ENCODE measurements around the gene TMEM175. TPM values are rescaled to one million over a fixed set of nuclear protein-coding genes. Genes with fewer than 3 reads are reported as not detected.

Gene TMEM175
- total and polyA plus RNA-seq, 2 of the 13 experiments (the other 11 are each of a cell fraction or from before 2014, with no cell fraction given): 5.1 to 9.9 TPM

DNA sequence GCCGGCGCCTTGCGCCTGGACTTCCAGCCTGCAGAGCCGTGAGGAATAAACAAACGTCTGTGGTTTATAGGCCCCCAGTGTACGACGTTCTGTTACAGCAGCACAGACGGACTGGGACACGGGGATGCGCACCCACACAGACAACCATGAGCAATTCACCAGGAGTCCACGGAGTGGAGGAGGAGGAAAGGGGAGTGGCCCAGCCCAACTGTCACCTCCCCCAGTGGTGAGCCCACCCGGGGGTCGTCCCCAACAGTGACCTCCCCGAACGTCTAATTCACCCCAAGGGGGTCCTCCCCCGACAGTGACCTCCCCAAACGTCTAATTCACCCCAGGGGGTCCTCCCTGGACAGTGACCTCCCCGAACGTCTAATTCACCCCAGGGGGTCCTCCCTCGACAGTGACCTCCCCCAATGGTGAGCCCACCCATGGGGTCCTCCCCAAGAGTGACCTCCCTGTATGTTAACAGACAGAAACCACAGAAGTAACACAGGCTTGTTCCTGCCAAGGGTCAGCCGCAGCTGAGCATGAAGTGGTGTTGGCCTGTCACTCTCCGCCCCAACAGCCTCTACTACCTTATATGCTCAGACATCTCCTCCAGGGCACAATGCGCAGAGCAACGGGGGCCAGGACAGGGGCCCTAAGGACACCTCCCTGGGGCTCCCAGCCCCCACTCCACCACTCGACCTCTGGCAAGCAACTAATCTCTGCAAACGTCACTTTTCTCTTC is 6.3 kb upstream of the TMEM175 start:
- no peak overlapping the region for H3K4me3 ChIP-seq (replicated peaks in 1 of 3; ENCODE audit: insufficient read depth in 1 of 3, low read depth in 2 of 3, low read length in 3 of 3)
- no peaks in the 10 kb centered on the region; a peak in 1 of 5 replicates for H3K27me3 ChIP-seq (ENCODE audit: control insufficient read depth in 1 of 2, insufficient read depth in 2 of 2, low read length in 2 of 2)
- H3K4me1 ChIP-seq (ENCODE audit: insufficient read depth, low read length): peaks cover 28% of the 10 kb centered on the region
- H2AFZ ChIP-seq (ENCODE audit: low read length): no peak overlapping the region
- no peak overlapping the region for H3K4me2 ChIP-seq (ENCODE audit: low read depth, low read length)
- H4K20me1 ChIP-seq (ENCODE audit: insufficient read depth, low read length): peaks cover 28% of the 10 kb centered on the region
- H3K9me3 ChIP-seq (ENCODE audit: low read length): no peaks in the 10 kb centered on the region
- in situ Hi-C loops (cut with HindIII; ENCODE audit: extremely low pct_ligation_motif_present, low pct_unique_long_range_greater_than_20kb): no loop called here
- ChIA-PET CTCF (ENCODE audit: low intra/inter-chr PET ratio, low total read pairs) (interaction anchor here (0.9 kb wide), 1 partner anchor 61 kb away, joined by 5 read pairs; the partner anchor contains the start of gene IDUA), POLR2A (no interaction called here)
- H3K36me3 ChIP-seq (replicated peaks in 1 of 2; ENCODE audit: control insufficient read depth in 1 of 2, insufficient read depth in 2 of 2, low read length in 2 of 2): peaks cover 0 to 13% of the 10 kb centered on the region in 2 experiments; a peak in 2 of 5 replicates
- no peak overlapping the region for H3K27ac ChIP-seq (ENCODE audit: extremely low read length, insufficient read depth, low read length)
- intact Hi-C loops (cut with micrococcal nuclease; ENCODE audit: unreplicated experiment): loop anchor here (1.0 kb wide), 1 partner anchor 61 kb away; the partner anchor contains the start of gene IDUA
- DNase-seq (ENCODE audit: low spot score) (no peak), ATAC-seq (no peak), FAIRE-seq (no peak)
- H3K79me2 ChIP-seq (ENCODE audit: insufficient read depth, low read length): peaks cover 75% of the 10 kb centered on the region
- WGBS (ENCODE audit: low lambda C conversion rate): 92% methylated on average over 22 of the region's 26 CpGs
- BruUV-seq (replicated peaks): no TSS peak
- no peak overlapping the region for H3K9ac ChIP-seq (ENCODE audit: insufficient read depth, low read depth, low read length)
- TF ChIP-seq, protein P1, sequence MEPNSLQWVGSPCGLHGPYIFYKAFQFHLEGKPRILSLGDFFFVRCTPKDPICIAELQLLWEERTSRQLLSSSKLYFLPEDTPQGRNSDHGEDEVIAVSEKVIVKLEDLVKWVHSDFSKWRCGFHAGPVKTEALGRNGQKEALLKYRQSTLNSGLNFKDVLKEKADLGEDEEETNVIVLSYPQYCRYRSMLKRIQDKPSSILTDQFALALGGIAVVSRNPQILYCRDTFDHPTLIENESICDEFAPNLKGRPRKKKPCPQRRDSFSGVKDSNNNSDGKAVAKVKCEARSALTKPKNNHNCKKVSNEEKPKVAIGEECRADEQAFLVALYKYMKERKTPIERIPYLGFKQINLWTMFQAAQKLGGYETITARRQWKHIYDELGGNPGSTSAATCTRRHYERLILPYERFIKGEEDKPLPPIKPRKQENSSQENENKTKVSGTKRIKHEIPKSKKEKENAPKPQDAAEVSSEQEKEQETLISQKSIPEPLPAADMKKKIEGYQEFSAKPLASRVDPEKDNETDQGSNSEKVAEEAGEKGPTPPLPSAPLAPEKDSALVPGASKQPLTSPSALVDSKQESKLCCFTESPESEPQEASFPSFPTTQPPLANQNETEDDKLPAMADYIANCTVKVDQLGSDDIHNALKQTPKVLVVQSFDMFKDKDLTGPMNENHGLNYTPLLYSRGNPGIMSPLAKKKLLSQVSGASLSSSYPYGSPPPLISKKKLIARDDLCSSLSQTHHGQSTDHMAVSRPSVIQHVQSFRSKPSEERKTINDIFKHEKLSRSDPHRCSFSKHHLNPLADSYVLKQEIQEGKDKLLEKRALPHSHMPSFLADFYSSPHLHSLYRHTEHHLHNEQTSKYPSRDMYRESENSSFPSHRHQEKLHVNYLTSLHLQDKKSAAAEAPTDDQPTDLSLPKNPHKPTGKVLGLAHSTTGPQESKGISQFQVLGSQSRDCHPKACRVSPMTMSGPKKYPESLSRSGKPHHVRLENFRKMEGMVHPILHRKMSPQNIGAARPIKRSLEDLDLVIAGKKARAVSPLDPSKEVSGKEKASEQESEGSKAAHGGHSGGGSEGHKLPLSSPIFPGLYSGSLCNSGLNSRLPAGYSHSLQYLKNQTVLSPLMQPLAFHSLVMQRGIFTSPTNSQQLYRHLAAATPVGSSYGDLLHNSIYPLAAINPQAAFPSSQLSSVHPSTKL (CRISPR knock-in tag; IDR thresholded peaks at IDR 0.05): no peak
- no peak for TF ChIP-seq RFX3 (CRISPR knock-in tag; IDR thresholded peaks at IDR 0.05)
- no peak for TF ChIP-seq PAWR (CRISPR knock-in tag; IDR thresholded peaks at IDR 0.05; ENCODE audit: borderline replicate concordance)
- TF ChIP-seq THAP11 (CRISPR knock-in tag; IDR thresholded peaks at IDR 0.05): no peak
- TF ChIP-seq, protein P2, sequence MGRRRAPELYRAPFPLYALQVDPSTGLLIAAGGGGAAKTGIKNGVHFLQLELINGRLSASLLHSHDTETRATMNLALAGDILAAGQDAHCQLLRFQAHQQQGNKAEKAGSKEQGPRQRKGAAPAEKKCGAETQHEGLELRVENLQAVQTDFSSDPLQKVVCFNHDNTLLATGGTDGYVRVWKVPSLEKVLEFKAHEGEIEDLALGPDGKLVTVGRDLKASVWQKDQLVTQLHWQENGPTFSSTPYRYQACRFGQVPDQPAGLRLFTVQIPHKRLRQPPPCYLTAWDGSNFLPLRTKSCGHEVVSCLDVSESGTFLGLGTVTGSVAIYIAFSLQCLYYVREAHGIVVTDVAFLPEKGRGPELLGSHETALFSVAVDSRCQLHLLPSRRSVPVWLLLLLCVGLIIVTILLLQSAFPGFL (CRISPR knock-in tag; IDR thresholded peaks at IDR 0.05): no peak
- TF ChIP-seq MED13 (CRISPR knock-in tag; IDR thresholded peaks at IDR 0.05): no peak
- TF ChIP-seq SMAD1 (CRISPR knock-in tag; IDR thresholded peaks at IDR 0.05; ENCODE audit: borderline replicate concordance, low read depth): no peak
- no peak for TF ChIP-seq KLF9 (CRISPR knock-in tag; IDR thresholded peaks at IDR 0.05; ENCODE audit: low read depth)
- TF ChIP-seq PRPF4 (IDR thresholded peaks at IDR 0.05; ENCODE audit: low read depth, low read length, poor library complexity, severe bottlenecking): no peak
- TF ChIP-seq, protein P3, sequence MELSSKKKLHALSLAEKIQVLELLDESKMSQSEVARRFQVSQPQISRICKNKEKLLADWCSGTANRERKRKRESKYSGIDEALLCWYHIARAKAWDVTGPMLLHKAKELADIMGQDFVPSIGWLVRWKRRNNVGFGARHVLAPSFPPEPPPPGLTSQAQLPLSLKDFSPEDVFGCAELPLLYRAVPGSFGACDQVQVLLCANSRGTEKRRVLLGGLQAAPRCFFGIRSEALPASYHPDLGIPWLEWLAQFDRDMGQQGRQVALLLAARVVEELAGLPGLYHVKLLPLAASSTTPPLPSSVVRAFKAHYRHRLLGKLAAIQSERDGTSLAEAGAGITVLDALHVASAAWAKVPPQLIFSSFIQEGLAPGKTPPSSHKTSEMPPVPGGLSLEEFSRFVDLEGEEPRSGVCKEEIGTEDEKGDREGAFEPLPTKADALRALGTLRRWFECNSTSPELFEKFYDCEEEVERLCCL (CRISPR knock-in tag; IDR thresholded peaks at IDR 0.05; ENCODE audit: borderline replicate concordance): no peak
- TF ChIP-seq, protein P4, sequence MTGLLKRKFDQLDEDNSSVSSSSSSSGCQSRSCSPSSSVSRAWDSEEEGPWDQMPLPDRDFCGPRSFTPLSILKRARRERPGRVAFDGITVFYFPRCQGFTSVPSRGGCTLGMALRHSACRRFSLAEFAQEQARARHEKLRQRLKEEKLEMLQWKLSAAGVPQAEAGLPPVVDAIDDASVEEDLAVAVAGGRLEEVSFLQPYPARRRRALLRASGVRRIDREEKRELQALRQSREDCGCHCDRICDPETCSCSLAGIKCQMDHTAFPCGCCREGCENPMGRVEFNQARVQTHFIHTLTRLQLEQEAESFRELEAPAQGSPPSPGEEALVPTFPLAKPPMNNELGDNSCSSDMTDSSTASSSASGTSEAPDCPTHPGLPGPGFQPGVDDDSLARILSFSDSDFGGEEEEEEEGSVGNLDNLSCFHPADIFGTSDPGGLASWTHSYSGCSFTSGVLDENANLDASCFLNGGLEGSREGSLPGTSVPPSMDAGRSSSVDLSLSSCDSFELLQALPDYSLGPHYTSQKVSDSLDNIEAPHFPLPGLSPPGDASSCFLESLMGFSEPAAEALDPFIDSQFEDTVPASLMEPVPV (CRISPR knock-in tag; IDR thresholded peaks at IDR 0.05): no peak
- TF ChIP-seq KLF12 (CRISPR knock-in tag; IDR thresholded peaks at IDR 0.05; ENCODE audit: borderline replicate concordance): no peak
- TF ChIP-seq ZNF674 (CRISPR knock-in tag; IDR thresholded peaks at IDR 0.05; ENCODE audit: low read depth): no peak
- no peak for TF ChIP-seq BHLHE40 (IDR thresholded peaks at IDR 0.05; ENCODE audit: low read length)
- TF ChIP-seq SP2 (CRISPR knock-in tag; IDR thresholded peaks at IDR 0.05): no peak
- TF ChIP-seq SIN3A (IDR thresholded peaks at IDR 0.05; ENCODE audit: borderline replicate concordance, low read depth, low read length): no peak
- no peak for TF ChIP-seq REL (CRISPR knock-in tag; conservative IDR thresholded peaks at IDR 0.05)

Measured in HepG2 (cell line).